SH-SY5Y (cell line): ENCODE data around the gene TRPC3.

Experiments used
- GATA2 ChIP-seq: IDR thresholded peaks from 2 replicates; pipeline ENCODE4 v1.6.1; 2011; ENCODE audit warnings: mild to moderate bottlenecking, low read depth, low read length
- GATA3 ChIP-seq: IDR thresholded peaks from 2 replicates; pipeline ENCODE4 v1.6.1; 2011; ENCODE audit warnings: low read depth, mild to moderate bottlenecking, low read length, moderate library complexity

Gene TRPC3

GRCh38 chr4:121873604-121874003 is 78.3 kb downstream of the TRPC3 start:
- TF ChIP-seq GATA3 (no peak), GATA2 (no peak)

DNA sequence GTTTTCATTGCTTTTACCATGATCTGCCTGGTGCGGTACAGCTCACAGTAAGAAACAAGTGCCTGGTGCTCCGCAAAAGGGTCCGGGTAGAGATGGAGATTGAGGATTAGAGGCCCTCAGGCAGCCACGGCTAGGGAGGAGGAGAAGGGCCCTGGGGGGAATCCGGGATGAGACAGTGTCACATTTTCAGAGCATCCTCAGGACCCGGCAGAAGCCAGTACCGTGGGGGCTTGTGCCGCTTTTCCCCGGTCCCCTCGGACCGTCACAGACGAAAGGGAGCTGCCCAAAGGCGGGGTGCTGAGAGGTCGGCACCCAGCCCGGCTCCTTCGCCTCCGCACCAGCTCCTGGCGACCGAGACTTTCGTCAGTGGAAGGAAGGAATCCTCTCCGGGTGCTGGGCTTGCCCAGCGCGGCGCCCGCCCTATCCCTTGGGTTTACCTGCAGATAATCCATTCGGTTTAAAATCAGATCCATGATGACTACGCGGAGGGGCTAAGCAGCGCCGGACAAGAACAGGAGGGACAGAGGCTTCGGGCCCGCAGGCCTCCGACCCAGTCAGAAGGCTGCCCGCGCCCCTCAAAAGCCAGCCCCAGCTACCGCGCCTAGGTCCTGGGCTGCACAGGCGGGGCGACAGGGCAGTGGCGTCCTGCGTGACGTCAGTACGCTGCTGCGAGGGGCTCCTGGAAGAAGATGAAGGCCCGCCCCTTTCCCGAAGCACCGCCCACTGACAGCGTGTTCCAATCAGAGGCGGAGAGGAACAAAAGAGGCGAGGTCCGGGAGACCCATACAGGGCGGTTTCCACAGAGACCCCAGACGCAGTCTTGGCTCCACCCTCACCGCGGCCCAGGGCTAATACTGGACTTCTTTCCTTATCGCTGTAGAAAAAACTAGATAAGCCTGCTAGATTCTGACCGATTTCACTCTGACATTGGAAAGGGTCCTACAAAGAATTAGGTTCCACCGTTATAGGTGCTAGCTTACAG is 81.7 kb downstream of the TRPC3 start, which contains the start of gene BBS7:
Gene BBS7 (minus strand): TSS at position 634 of the 982 bp plus-strand sequence. CDS start 161 bp downstream, at position 473.
- no peak for TF ChIP-seq GATA3
- no peak for TF ChIP-seq GATA2

DNA sequence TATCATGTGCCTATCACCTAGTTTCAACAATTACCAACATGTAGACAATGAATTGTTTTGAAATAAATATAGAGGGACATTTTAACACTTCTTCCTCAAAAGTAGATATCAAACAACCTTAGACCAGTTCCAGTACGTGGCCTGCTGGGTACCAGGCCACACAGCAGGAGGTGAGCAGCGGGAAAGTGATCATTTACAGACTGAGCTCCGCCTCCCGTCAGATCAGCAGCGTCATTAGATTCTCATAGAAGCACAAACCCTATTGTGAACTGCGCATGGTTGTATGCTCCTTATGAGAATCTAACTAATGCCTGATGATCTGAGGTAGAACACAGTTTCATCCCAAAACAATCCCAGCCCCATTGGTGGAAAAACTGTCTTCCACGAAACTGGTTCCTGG is 88.1 kb downstream of the TRPC3 start:
- no peak for TF ChIP-seq GATA3
- TF ChIP-seq GATA2 = no peak

GRCh38 chr4:121861426-121861825 is 90.4 kb downstream of the TRPC3 start:
- no peak for TF ChIP-seq GATA3
- no peak for TF ChIP-seq GATA2

GRCh38 chr4:121860121-121860520 is 91.7 kb downstream of the TRPC3 start:
- TF ChIP-seq GATA3 = no peak
- TF ChIP-seq GATA2 = no peak

DNA sequence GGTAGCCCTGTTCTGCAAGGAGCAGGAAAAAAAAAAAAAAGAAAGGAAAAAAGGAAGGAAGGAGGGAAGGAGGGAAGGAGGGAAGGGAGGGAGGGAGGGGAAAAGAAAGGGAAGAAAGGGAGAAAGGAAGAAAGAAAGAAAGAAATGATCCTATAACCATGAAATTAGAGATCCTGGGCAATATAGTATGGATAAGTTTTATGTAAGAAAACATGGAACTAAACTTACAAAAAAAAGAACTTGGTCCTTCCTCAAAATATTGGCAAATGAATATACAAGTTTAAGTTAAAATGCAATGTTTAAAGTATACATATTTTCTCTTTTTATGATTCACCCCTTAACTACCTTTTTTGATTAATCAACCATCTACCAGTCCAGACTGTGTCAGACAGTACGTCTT is 100.5 kb downstream of the TRPC3 start:
- TF ChIP-seq GATA3 = no peak
- no peak for TF ChIP-seq GATA2

DNA sequence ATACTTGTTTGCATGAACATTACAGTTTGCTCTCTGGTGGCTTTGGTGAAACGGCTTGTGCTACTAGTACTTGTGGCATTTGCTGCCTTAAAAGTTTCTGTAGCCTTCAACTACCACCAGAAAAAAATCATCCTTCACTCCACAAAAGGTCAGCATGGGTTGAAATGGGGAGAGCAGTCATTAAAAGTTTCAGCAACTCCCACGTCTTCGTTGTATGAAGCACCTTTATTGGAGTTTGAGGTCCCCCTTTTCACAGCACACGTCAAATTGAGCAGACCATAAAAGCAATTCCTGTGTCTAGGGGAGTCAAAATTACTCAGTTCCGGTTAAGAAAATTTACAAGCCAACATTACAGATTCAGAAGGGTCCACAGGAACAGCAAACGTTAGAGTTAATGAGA is 105.2 kb downstream of the TRPC3 start:
- TF ChIP-seq GATA2 = no peak
- TF ChIP-seq GATA3 = no peak

GRCh38 chr4:121842862-121843261 is 109.0 kb downstream of the TRPC3 start:
- TF ChIP-seq GATA3 = no peak
- no peak for TF ChIP-seq GATA2

DNA sequence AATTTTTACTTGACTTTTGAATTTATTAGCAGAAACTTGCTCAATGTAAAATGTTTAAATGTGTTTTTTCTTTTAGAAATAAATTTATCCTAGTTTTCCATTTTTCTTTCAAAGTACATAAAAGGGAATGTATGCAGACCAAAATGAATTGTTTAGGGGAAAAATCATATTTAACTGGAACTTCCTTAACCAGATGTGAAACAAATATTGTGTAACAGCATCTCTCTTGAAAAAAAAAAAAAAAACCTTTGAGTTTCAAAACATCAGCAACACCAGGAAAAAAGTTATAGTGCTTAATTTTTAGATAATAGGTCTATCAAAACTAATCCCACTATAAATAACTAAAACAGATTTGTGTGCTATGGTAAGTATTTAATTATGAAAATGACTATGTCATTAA is 113.7 kb downstream of the TRPC3 start:
- TF ChIP-seq GATA2 (no peak), GATA3 (no peak)

DNA sequence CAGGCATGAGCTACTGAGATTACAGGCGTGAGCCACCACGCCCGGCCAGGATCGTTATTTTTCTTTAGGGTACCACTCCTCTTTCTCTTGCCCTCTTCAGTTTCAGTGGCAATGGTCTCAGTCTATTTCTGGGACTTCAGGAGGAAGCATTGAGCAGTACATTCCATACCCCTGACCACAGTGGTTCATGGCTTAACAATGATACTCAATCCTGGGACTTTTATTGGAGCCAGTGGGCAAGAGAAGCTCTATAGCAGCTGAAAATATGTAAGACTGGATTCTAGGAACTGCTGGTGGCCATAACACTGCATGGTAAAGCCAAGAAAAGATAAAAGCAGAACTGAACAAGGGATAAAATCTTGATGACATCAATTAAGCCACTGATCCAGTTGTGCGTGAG is 122.3 kb downstream of the TRPC3 start:
- TF ChIP-seq GATA3 (no peak), GATA2 (no peak)
